ENCODE measurements around the gene PWP1.

The PWP1 gene

GRCh38 chr12:107685360-107686248, at the start of gene PWP1:
Gene PWP1, plus strand, starts transcription at chr12:107685799. Its CDS starts 101 bp downstream, at chr12:107685900.
- DNase-seq (ENCODE audit: low spot score): peak; percentile 97

GRCh38 chr12:107641154-107641553, 44.4 kb upstream of the PWP1 start:
- no peak for DNase-seq (ENCODE audit: low spot score)

GRCh38 chr12:107642240-107642639, 43.4 kb upstream of the PWP1 start:
- DNase-seq (ENCODE audit: low spot score): no peak

GRCh38 chr12:107645630-107646333, 39.8 kb upstream of the PWP1 start:
- DNase-seq (ENCODE audit: low spot score): no peak

- no peak for DNase-seq (ENCODE audit: low spot score)
Observed at GRCh38 chr12:107646436-107646835, 39.2 kb upstream of the PWP1 start.

- no peak for DNase-seq (ENCODE audit: low spot score)
Observed at GRCh38 chr12:107649661-107650061, 35.9 kb upstream of the PWP1 start.

GRCh38 chr12:107650977-107651376, 34.6 kb upstream of the PWP1 start:
- DNase-seq (ENCODE audit: low spot score): no peak

GRCh38 chr12:107651571-107652449, 33.8 kb upstream of the PWP1 start:
- no peak for DNase-seq (ENCODE audit: low spot score)

GRCh38 chr12:107653519-107653918, 32.1 kb upstream of the PWP1 start:
- no peak for DNase-seq (ENCODE audit: low spot score)

GRCh38 chr12:107654873-107655272, 30.7 kb upstream of the PWP1 start:
- no peak for DNase-seq (ENCODE audit: low spot score)

GRCh38 chr12:107655281-107656065, 30.1 kb upstream of the PWP1 start:
- no peak for DNase-seq (ENCODE audit: low spot score)

GRCh38 chr12:107656302-107656701, 29.3 kb upstream of the PWP1 start:
- DNase-seq (ENCODE audit: low spot score): no peak

- DNase-seq (ENCODE audit: low spot score): no peak
Observed at GRCh38 chr12:107657133-107657532, 28.5 kb upstream of the PWP1 start.

- DNase-seq (ENCODE audit: low spot score): no peak
Observed at GRCh38 chr12:107657621-107658020, 28.0 kb upstream of the PWP1 start.

- peak; percentile 46 for DNase-seq (ENCODE audit: low spot score)
Observed at GRCh38 chr12:107660235-107660634, 25.4 kb upstream of the PWP1 start.

- no peak for DNase-seq (ENCODE audit: low spot score)
Observed at GRCh38 chr12:107660861-107661415, 24.7 kb upstream of the PWP1 start.

- DNase-seq (ENCODE audit: low spot score): peak; percentile 42
Observed at GRCh38 chr12:107661830-107662229, 23.8 kb upstream of the PWP1 start.

- no peak for DNase-seq (ENCODE audit: low spot score)
Observed at GRCh38 chr12:107662484-107662883, 23.1 kb upstream of the PWP1 start.

- no peak for DNase-seq (ENCODE audit: low spot score)
Observed at GRCh38 chr12:107663277-107663676, 22.3 kb upstream of the PWP1 start.

GRCh38 chr12:107666009-107666408, 19.6 kb upstream of the PWP1 start:
- DNase-seq (ENCODE audit: low spot score): no peak

GRCh38 chr12:107667464-107667863, 18.1 kb upstream of the PWP1 start:
- no peak for DNase-seq (ENCODE audit: low spot score)
